Trophoblast cell (in vitro differentiated cells and primary cell): ENCODE measurements around the gene ZCCHC17.

ENCODE experiments used
- DNase-seq, 2 donors: peaks; one replicate each; pipeline ENCODE4 v3.0.0-alpha.2; 2016
- H2AFZ ChIP-seq: 2 replicates; pipeline ENCODE4 v1.6.1; 2013; ENCODE audit warnings: low read length, moderate library complexity, mild to moderate bottlenecking; ENCODE audit not compliant: insufficient read depth, poor library complexity
- H2AK5ac ChIP-seq: 2 replicates; pipeline ENCODE4 v1.6.1; 2013; ENCODE audit warnings: mild to moderate bottlenecking, low read length
- H2BK120ac ChIP-seq: 2 replicates; pipeline ENCODE4 v1.6.1; 2013; ENCODE audit warnings: low read length, mild to moderate bottlenecking, moderate library complexity; ENCODE audit not compliant: insufficient read depth, poor library complexity
- H2BK12ac ChIP-seq: 2 replicates; pipeline ENCODE4 v1.6.1; 2013; ENCODE audit warnings: mild to moderate bottlenecking, low read length, moderate library complexity
- H2BK5ac ChIP-seq: 2 replicates; pipeline ENCODE4 v1.6.1; 2013; ENCODE audit warnings: low read length, low read depth, moderate library complexity, mild to moderate bottlenecking; ENCODE audit not compliant: poor library complexity
- H3K14ac ChIP-seq: 2 replicates; pipeline ENCODE4 v1.6.1; 2013; ENCODE audit warnings: mild to moderate bottlenecking, low read length
- H3K18ac ChIP-seq: 2 replicates; pipeline ENCODE4 v1.6.1; 2013; ENCODE audit warnings: mild to moderate bottlenecking, low read length
- H3K23ac ChIP-seq: 2 replicates; pipeline ENCODE4 v1.6.1; 2013; ENCODE audit warnings: low read length
- H3K27ac ChIP-seq: 2 replicates; pipeline ENCODE4 v1.5.1; 2013; ENCODE audit warnings: low read depth, mild to moderate bottlenecking, inconsistent platforms, low read length, moderate library complexity
- H3K27me3 ChIP-seq: 2 replicates; pipeline ENCODE4 v1.6.1; 2013; ENCODE audit warnings: inconsistent platforms, mild to moderate bottlenecking, low read length, moderate library complexity; ENCODE audit not compliant: insufficient read depth
- H3K36me3 ChIP-seq, 2 experiments: 1 replicate in 1 of 2; 2 replicates in 1 of 2; pipeline ENCODE4 v1.6.1; 2013; ENCODE audit warnings: low read length in 2 of 2, mild to moderate bottlenecking in 2 of 2, moderate library complexity in 1 of 2; ENCODE audit not compliant: insufficient read depth in 2 of 2, control insufficient read depth in 1 of 2
- H3K4ac ChIP-seq: 2 replicates; pipeline ENCODE4 v1.6.1; 2013; ENCODE audit warnings: low read depth, mild to moderate bottlenecking, low read length, moderate library complexity
- H3K4me1 ChIP-seq, 2 experiments: 1 replicate in 1 of 2; 2 replicates in 1 of 2; pipeline ENCODE4 v1.6.1; 2013; ENCODE audit warnings: low read length in 2 of 2, mild to moderate bottlenecking in 2 of 2, moderate library complexity in 1 of 2; ENCODE audit not compliant: insufficient read depth in 2 of 2, control insufficient read depth in 1 of 2
- H3K4me2 ChIP-seq: 2 replicates; pipeline ENCODE4 v1.6.1; 2013; ENCODE audit warnings: inconsistent platforms, mild to moderate bottlenecking, low read length, moderate library complexity
- H3K4me3 ChIP-seq: 2 replicates; pipeline ENCODE4 v1.5.1; 2013; ENCODE audit warnings: mild to moderate bottlenecking, low read depth, low read length, inconsistent platforms
- H3K79me1 ChIP-seq: one replicate; pipeline ENCODE4 v1.6.1; 2013; ENCODE audit warnings: low read length
- H3K79me2 ChIP-seq: 2 replicates; pipeline ENCODE4 v1.6.1; 2013; ENCODE audit warnings: low read length, mild to moderate bottlenecking; ENCODE audit not compliant: control insufficient read depth, insufficient read depth, poor library complexity
- H3K9ac ChIP-seq: 2 replicates; pipeline ENCODE4 v1.6.1; 2013; ENCODE audit warnings: mild to moderate bottlenecking, low read length
- H3K9me3 ChIP-seq: 2 replicates; pipeline ENCODE4 v1.6.1; 2013; ENCODE audit warnings: low read depth, mild to moderate bottlenecking, control low read depth, inconsistent platforms, low read length; ENCODE audit not compliant: insufficient read depth
- H4K12ac ChIP-seq: 2 replicates; pipeline ENCODE4 v1.6.1; 2013; ENCODE audit warnings: low read depth, mild to moderate bottlenecking, low read length, moderate library complexity
- H4K8ac ChIP-seq: 2 replicates; pipeline ENCODE4 v1.6.1; 2013; ENCODE audit warnings: low read depth, mild to moderate bottlenecking, low read length, moderate library complexity
- H4K91ac ChIP-seq: one replicate; pipeline ENCODE4 v1.6.1; 2013; ENCODE audit warnings: low read depth, mild to moderate bottlenecking, low read length, moderate library complexity
- WGBS: extraction: QIAGEN DNeasy Blood & Tissue Kit; methylation state at CpG from one replicate; pipeline ENCODE4 v1.1.7; 2013; ENCODE audit warnings: missing lambda C conversion rate; ENCODE audit not compliant: insufficient read length, insufficient coverage; ENCODE audit errors: extremely low coverage; 5-methylcytosine and 5-hydroxymethylcytosine counted together

Gene ZCCHC17

GRCh38 chr1:31344503-31344902, 47.7 kb downstream of the ZCCHC17 start:
- no peaks in the 10 kb centered on the region for H3K9me3 ChIP-seq
- no peak overlapping the region for H4K12ac ChIP-seq
- no peak overlapping the region for H2BK12ac ChIP-seq
- H3K18ac ChIP-seq = no peak overlapping the region
- no peak overlapping the region for H3K4ac ChIP-seq
- H4K91ac ChIP-seq = no peak overlapping the region
- H2BK5ac ChIP-seq = no peak overlapping the region
- H3K27me3 ChIP-seq = no peaks in the 10 kb centered on the region
- DNase-seq = no peak
- WGBS = no CpG with 5 or more reads among the region's 1 CpG
- H4K8ac ChIP-seq = no peak overlapping the region
- no peak overlapping the region for H2BK120ac ChIP-seq
- no peak overlapping the region for H3K14ac ChIP-seq
- H3K23ac ChIP-seq = no peak overlapping the region
- no peak overlapping the region for H3K27ac ChIP-seq
- no peak overlapping the region for H3K4me3 ChIP-seq
- H3K4me2 ChIP-seq = no peak overlapping the region
- H3K9ac ChIP-seq = no peak overlapping the region
- no peak overlapping the region for H2AFZ ChIP-seq
- peaks cover 4 to 5% of the 10 kb centered on the region in 2 experiments for H3K4me1 ChIP-seq
- H2AK5ac ChIP-seq = no peak overlapping the region
- no peaks in the 10 kb centered on the region for H3K79me1 ChIP-seq
- H3K79me2 ChIP-seq = no peaks in the 10 kb centered on the region
- peaks cover 8 to 14% of the 10 kb centered on the region in 2 experiments for H3K36me3 ChIP-seq

GRCh38 chr1:31345635-31346034, 48.8 kb downstream of the ZCCHC17 start:
- no peak overlapping the region for H3K14ac ChIP-seq
- peaks cover 4 to 14% of the 10 kb centered on the region in 2 experiments for H3K36me3 ChIP-seq
- no peaks in the 10 kb centered on the region for H3K79me1 ChIP-seq
- H3K9me3 ChIP-seq = no peaks in the 10 kb centered on the region
- no peak overlapping the region for H3K9ac ChIP-seq
- no peak overlapping the region for H3K18ac ChIP-seq
- H2AFZ ChIP-seq = no peak overlapping the region
- H2AK5ac ChIP-seq = no peak overlapping the region
- H3K23ac ChIP-seq = no peak overlapping the region
- no peak for DNase-seq
- no peaks in the 10 kb centered on the region for H3K27me3 ChIP-seq
- no peak overlapping the region for H2BK12ac ChIP-seq
- H2BK5ac ChIP-seq = no peak overlapping the region
- H3K4me3 ChIP-seq = no peak overlapping the region
- no peak overlapping the region for H3K4ac ChIP-seq
- no peak overlapping the region for H4K8ac ChIP-seq
- no peaks in the 10 kb centered on the region for H3K79me2 ChIP-seq
- no peak overlapping the region for H3K27ac ChIP-seq
- no CpG with 5 or more reads among the region's 2 CpGs for WGBS
- no peak overlapping the region for H2BK120ac ChIP-seq
- H4K91ac ChIP-seq = no peak overlapping the region
- H3K4me2 ChIP-seq = no peak overlapping the region
- H4K12ac ChIP-seq = no peak overlapping the region
- H3K4me1 ChIP-seq = peaks cover 4 to 5% of the 10 kb centered on the region in 2 experiments

DNA sequence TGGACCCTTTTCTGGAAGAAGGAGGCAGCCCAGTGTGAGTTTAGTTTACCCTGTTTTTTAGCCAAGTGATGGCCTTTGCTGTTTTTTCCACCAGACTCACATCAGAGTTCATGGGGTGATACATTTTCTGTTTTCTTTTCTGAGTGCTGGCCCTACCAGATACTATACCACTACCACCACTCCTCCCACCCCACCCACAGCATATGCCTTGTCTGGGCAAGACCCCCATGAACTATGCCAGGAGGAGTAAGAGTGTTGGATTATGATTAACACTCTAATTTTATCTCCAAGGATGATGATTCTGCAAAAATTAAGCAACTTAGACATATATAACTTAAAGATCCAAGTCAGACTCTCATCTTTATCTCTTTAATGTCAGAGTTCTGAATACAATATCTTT, 50.0 kb downstream of the ZCCHC17 start:
- Histone ChIP-seq H3K4ac (no peak overlapping the region), H3K4me3 (no peak overlapping the region), H2AK5ac (no peak overlapping the region), H3K4me2 (no peak overlapping the region), H2AFZ (no peak overlapping the region), H3K9ac (no peak overlapping the region), H2BK5ac (no peak overlapping the region), H4K8ac (no peak overlapping the region), H4K12ac (no peak overlapping the region), H3K9me3 (no peaks in the 10 kb centered on the region), H3K36me3 (peaks cover 7 to 19% of the 10 kb centered on the region in 2 experiments), H3K27me3 (no peaks in the 10 kb centered on the region), H3K18ac (no peak overlapping the region), H3K27ac (no peak overlapping the region), H2BK120ac (no peak overlapping the region), H3K79me2 (no peaks in the 10 kb centered on the region), H2BK12ac (no peak overlapping the region), H3K79me1 (no peaks in the 10 kb centered on the region), H3K23ac (no peak overlapping the region), H3K4me1 (peaks cover 4 to 5% of the 10 kb centered on the region in 2 experiments), H3K14ac (no peak overlapping the region), H4K91ac (no peak overlapping the region)
- DNase-seq = no peak

- Histone ChIP-seq H2AFZ (no peak overlapping the region), H3K4ac (no peak overlapping the region), H3K9ac (no peak overlapping the region), H3K14ac (no peak overlapping the region), H2AK5ac (no peak overlapping the region), H3K27me3 (no peaks in the 10 kb centered on the region), H3K4me2 (no peak overlapping the region), H3K27ac (no peak overlapping the region), H3K79me1 (no peaks in the 10 kb centered on the region), H4K12ac (no peak overlapping the region), H3K79me2 (no peaks in the 10 kb centered on the region), H3K23ac (no peak overlapping the region), H3K18ac (no peak overlapping the region), H3K36me3 (peaks cover 7 to 19% of the 10 kb centered on the region in 2 experiments), H2BK5ac (no peak overlapping the region), H2BK12ac (no peak overlapping the region), H3K9me3 (no peaks in the 10 kb centered on the region), H3K4me1 (no peaks in the 10 kb centered on the region), H4K91ac (no peak overlapping the region), H2BK120ac (no peak overlapping the region), H4K8ac (no peak overlapping the region), H3K4me3 (no peak overlapping the region)
- DNase-seq = no peak
- WGBS = no CpG with 5 or more reads among the region's 1 CpG
These were observed 51.6 kb downstream of the ZCCHC17 start for GRCh38 chr1:31348449-31348848.
